Measurements from ENCODE around the gene RGP1. TPM values are rescaled to one million over a fixed set of nuclear protein-coding genes. Genes with fewer than 3 reads are reported as not detected.

RGP1 gene
- total and polyA plus RNA-seq, 3 donors from 2014 or later, result 21.1 to 23.9 (median 21.4) TPM

DNA sequence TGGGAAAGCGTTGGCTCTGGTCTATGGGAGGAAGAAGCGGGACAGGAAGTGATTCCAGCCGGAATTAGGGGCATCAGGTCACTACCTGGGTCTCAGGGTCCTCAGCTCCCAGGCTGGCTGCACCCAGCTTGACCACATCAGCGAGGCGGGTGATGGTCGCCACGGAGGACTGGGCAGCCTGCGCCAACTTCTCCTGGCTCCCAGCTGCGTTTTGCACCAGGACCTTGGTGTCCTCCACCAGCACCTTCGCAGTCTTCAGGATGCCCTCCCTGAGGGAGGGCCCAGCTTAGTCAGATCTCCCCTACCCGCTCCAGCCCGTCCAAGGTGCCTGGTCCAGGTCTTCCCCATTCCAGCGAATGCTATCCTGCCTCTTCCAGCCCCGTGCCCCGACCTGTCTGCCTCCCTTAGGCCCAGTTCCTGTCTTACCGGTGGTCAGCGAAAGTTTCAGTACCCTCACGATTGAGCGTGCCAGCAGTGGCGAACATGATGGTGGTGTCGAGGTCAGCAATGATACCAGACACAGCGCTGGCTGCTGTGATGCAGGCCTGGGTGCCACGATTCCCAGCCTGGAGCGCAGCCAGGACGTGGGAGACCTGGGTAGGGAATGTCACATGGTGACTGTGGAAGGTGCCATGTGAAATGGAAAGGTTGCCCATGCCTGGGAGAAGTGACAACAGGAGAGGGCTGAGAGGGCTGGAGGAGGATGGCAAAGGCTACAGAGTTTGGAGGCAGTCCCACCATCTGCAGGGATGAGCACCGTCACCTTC, 45.0 kb upstream of the RGP1 start:
- no peak for DNase-seq
- H3K4me3 ChIP-seq, result no peak overlapping the region
- 91% methylated on average over 21 to 26 of the region's 26 CpGs for WGBS, 2 donors
- H3K9me3 ChIP-seq, result no peaks in the 10 kb centered on the region
- no peaks in the 10 kb centered on the region for H3K36me3 ChIP-seq (ENCODE audit: low read depth, missing control alignments)
- peaks cover 4% of the 10 kb centered on the region for H3K4me1 ChIP-seq
- no peak for TF ChIP-seq POLR2A (IDR thresholded peaks at IDR 0.05)
- TF ChIP-seq, protein P1, sequence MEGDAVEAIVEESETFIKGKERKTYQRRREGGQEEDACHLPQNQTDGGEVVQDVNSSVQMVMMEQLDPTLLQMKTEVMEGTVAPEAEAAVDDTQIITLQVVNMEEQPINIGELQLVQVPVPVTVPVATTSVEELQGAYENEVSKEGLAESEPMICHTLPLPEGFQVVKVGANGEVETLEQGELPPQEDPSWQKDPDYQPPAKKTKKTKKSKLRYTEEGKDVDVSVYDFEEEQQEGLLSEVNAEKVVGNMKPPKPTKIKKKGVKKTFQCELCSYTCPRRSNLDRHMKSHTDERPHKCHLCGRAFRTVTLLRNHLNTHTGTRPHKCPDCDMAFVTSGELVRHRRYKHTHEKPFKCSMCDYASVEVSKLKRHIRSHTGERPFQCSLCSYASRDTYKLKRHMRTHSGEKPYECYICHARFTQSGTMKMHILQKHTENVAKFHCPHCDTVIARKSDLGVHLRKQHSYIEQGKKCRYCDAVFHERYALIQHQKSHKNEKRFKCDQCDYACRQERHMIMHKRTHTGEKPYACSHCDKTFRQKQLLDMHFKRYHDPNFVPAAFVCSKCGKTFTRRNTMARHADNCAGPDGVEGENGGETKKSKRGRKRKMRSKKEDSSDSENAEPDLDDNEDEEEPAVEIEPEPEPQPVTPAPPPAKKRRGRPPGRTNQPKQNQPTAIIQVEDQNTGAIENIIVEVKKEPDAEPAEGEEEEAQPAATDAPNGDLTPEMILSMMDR (IDR thresholded peaks at IDR 0.05), result no peak
- intact Hi-C loops (cut with DNase I; ENCODE audit: low total_unique reads), result no loop called here
- H3K27ac ChIP-seq, result no peak overlapping the region
- H3K27me3 ChIP-seq, result no peaks in the 10 kb centered on the region

DNA sequence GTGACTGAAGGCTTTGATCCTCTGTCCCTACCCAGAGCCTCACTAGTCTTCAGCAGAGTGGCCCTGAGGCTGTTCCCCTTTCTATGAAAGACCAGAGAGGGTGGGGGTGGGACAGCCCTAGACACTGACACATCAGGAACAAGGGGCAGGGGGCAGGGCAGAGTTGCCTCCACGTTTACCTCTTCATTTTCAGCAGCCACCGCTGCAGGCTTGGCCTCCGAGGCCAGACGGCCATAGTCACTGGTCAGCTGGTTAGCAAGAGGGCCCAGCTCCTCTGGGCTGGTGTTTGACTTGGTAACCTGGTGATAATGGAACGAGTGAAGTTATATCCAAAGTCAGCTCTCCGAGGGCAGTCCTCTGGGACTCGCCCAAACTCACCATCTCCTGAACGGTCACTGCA, 43.7 kb upstream of the RGP1 start:
- TF ChIP-seq, protein P1 (IDR thresholded peaks at IDR 0.05), result no peak
- TF ChIP-seq POLR2A (IDR thresholded peaks at IDR 0.05), result no peak
- H3K27ac ChIP-seq, result no peak overlapping the region
- no peaks in the 10 kb centered on the region for H3K27me3 ChIP-seq
- no peaks in the 10 kb centered on the region for H3K9me3 ChIP-seq
- WGBS, 2 donors, result 84 to 88% methylated on average over 5 to 8 of the region's 8 CpGs
- no peak overlapping the region for H3K4me3 ChIP-seq
- intact Hi-C loops (cut with DNase I; ENCODE audit: low total_unique reads), result no loop called here
- no peaks in the 10 kb centered on the region for H3K36me3 ChIP-seq (ENCODE audit: low read depth, missing control alignments)
- DNase-seq, result no peak
- H3K4me1 ChIP-seq, result peaks cover 4% of the 10 kb centered on the region

DNA sequence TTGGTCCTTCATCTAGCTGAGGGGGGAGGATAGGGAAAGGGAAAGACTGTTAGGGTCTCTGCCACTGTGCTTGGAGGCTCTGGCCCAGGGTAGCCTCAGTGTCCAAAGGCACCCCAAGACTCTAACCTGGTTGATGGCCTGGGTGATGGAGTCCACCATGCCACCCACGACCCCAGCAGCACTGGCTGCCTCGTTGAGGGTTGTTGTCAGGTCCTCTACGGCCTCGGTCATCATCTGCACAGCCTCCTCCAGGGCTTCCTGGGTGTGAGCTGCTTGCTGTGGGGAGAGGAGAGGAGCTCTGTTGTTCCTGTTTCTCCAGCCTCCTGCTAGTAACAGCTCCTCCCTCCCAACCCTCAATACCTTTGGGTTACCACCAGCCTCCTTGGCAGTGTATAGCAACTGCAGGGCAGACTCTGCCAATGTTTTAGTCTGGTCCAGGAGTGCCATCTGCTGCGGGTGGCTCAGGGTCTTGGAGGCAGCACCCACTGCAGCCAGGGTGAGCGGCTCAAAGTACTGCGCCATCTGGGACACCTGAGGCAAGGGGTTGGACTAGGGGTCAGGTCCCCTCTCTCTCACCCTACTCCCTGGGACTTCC, 43.2 kb upstream of the RGP1 start:
- H3K27me3 ChIP-seq, result no peaks in the 10 kb centered on the region
- no peaks in the 10 kb centered on the region for H3K36me3 ChIP-seq (ENCODE audit: low read depth, missing control alignments)
- H3K4me1 ChIP-seq, result peaks cover 2% of the 10 kb centered on the region
- TF ChIP-seq, protein P1 (IDR thresholded peaks at IDR 0.05), result no peak
- no peak for TF ChIP-seq POLR2A (IDR thresholded peaks at IDR 0.05)
- H3K4me3 ChIP-seq, result no peak overlapping the region
- DNase-seq, result no peak
- intact Hi-C loops (cut with DNase I; ENCODE audit: low total_unique reads), result no loop called here
- no peaks in the 10 kb centered on the region for H3K9me3 ChIP-seq
- 90 to 95% methylated on average over 2 to 7 of the region's 7 CpGs for WGBS, 2 donors
- no peak overlapping the region for H3K27ac ChIP-seq

DNA sequence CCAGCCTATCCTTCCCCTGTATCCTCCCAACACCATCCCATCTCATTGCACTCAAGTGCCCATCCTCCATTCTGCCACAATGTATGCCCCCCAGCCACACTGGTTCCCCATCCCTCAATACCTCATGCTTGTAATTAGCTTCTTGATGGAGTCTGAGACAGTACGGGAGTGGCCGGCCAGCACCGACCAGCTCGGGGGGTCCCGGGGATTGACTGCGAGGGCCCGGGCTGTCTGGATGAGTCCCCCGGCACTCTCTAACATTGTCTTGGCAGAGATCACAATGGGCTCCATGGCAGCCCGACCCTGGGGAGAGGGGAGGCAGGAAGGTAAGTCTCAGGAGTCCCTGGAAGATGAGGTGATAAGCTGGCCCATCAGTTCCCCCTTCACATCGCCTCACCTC, 42.1 kb upstream of the RGP1 start:
- H3K27ac ChIP-seq, result no peak overlapping the region
- no peaks in the 10 kb centered on the region for H3K4me1 ChIP-seq
- intact Hi-C loops (cut with DNase I; ENCODE audit: low total_unique reads), result no loop called here
- no peak for DNase-seq
- H3K4me3 ChIP-seq, result no peak overlapping the region
- H3K9me3 ChIP-seq, result no peaks in the 10 kb centered on the region
- no peak for TF ChIP-seq POLR2A (IDR thresholded peaks at IDR 0.05)
- TF ChIP-seq, protein P1 (IDR thresholded peaks at IDR 0.05), result no peak
- no peaks in the 10 kb centered on the region for H3K27me3 ChIP-seq
- H3K36me3 ChIP-seq (ENCODE audit: low read depth, missing control alignments), result no peaks in the 10 kb centered on the region
- 94 to 98% methylated on average over 3 to 10 of the region's 10 CpGs for WGBS, 2 donors

Measured in testis (tissue), 3 donors.